Subcutaneous adipose tissue (tissue), 4 donors: ENCODE measurements around the gene SLC45A2. TPM values are rescaled to one million over a fixed set of nuclear protein-coding genes. Genes with fewer than 3 reads are reported as not detected.

Experiments used
- CTCF ChIP-seq: fragments of 450-650 bp; IDR thresholded peaks from one replicate; pipeline ENCODE4 v1.5.1; 2016; ENCODE audit warnings: low read depth, mild to moderate bottlenecking, control low read depth, antibody characterized with exemption, moderate library complexity
- total RNA-seq, 4 donors: library from RNA; depleted of rRNA; stranded (reverse); fragments of >200 nt; gene quantifications; one replicate each; pipeline ENCODE4 v1.1.0, GENCODE V29; 2016

Gene SLC45A2
- total RNA-seq, 4 donors from 2014 or later: not detected

GRCh38 chr5:34021334-34021733 is 36.8 kb upstream of the SLC45A2 start:
- TF ChIP-seq CTCF: no peak

- no peak for TF ChIP-seq CTCF
These were observed 36.2 kb upstream of the SLC45A2 start for GRCh38 chr5:34020726-34021125.

- no peak for TF ChIP-seq CTCF
These were observed 32.8 kb upstream of the SLC45A2 start for GRCh38 chr5:34017254-34017653.

GRCh38 chr5:34016750-34017149 is 32.3 kb upstream of the SLC45A2 start:
- no peak for TF ChIP-seq CTCF

GRCh38 chr5:34016222-34016621 is 31.7 kb upstream of the SLC45A2 start:
- no peak for TF ChIP-seq CTCF

GRCh38 chr5:34015120-34015822 is 30.8 kb upstream of the SLC45A2 start:
- TF ChIP-seq CTCF: no peak

- no peak for TF ChIP-seq CTCF
These were observed 30.1 kb upstream of the SLC45A2 start for GRCh38 chr5:34014626-34015025.
